ENCODE data around the gene MICOS13. TPM values are rescaled to one million over a fixed set of nuclear protein-coding genes. Genes with fewer than 3 reads are reported as not detected.

MICOS13 gene
- total RNA-seq: 48.7 and 82.5 TPM in 2 replicates

GRCh38 chr19:5680437-5681368, at the start of gene MICOS13, which contains the start of gene HSD11B1L:
TSS of gene MICOS13 (minus strand) at chr19:5680516. CDS start at chr19:5680486, 30 bp downstream.
TSS of gene HSD11B1L (plus strand) at chr19:5681027. CDS start at chr19:5684833, 3,806 bp downstream.

DNA sequence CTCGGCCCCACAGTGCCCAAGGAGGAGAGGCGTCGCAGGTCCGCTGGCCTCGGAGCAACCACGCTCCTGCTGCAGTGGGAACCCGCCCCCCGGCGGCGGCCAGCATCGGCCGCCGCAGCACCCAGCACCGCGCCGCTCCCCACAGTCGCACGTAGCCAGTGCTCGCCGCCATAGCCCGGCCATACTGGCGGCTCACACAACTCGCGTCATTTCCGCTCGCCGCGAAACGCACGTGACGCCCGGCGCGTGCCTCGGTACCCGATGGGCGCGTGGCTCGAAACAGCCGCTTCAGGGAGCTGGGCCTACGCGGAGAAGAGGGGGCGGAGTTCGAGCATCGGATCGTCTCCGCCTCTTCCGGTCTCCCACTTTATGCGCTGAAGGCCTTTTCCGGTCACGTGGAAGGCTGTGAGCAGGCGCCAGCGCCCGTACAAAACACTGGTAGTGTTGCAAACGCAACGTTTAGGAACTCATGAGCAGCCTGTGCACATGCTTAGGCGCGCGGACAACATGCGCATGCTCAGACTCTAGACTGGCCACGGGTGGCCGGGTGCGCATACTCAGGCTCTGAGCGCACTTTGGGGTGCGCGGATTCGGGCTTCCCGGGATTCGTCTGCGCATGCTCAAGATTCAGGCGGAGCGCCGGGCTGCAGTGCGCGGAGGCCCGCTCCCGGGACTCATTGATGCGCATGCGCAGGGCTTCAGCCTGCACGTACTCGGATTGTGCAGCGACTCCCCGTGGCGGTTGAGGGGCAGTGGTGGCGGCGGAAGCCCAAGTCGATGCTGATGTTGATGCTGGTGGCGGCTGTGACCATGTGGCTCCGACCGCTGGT, 39.9 kb upstream of the MICOS13 start, which contains the start of the genes CATSPERD and LONP1:
TSS of gene CATSPERD (plus strand) at position 677 of the 830 bp plus-strand sequence. CDS start at position 778, 101 bp downstream.
TSS of gene LONP1 (minus strand) at position 186 of the 830 bp plus-strand sequence. CDS start at position 172, 14 bp downstream.

DNA sequence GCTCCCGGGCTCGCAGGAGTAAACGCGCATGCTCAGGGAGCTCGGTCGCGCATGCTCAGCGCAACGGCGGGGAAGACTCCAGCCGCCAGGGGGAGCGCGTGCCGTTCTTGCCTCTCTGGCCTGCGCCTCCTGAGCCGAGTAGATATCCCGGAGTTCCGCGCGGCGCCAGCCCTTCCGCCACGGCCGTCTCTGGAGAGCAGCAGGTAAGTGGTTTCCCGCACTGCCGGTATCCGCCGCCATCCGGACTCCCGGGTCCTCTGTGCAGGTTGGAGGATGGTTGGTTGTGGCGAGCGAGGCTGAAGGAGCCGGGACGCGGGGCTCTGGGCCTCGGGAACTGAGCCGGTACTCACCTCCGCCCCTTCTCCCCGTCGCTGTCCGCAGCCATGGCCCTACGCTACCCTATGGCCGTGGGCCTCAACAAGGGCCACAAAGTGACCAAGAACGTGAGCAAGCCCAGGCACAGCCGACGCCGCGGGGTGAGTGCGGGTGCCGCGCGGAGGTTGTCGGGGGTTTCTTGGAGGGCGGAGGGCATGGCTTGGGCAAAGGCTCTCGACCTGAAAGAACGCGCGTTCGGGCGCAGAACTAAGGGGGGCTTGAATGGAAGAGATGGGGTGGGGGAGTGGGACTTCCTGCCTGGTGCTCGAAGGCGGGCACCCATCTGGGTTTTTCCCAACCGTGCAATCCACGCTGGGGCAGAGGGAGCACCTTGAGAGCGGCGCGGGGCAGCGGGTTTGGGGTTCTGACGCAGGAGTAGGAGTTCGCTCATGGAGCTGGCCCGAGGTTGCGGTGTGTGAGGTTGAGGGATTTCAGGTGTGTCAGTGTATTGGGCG, 10.0 kb upstream of the MICOS13 start, which contains the start of gene RPL36:
TSS of gene RPL36 (plus strand) at position 171 of the 830 bp plus-strand sequence. CDS start at position 384, 213 bp downstream.

Other genes starting within 250 kb of the MICOS13 start
- not detected in 2 replicates for gene ZNRF4, start 225.1 kb downstream of the MICOS13 start, total RNA-seq
- gene TINCR, start 112.6 kb downstream of the MICOS13 start, total RNA-seq: 0.18 TPM in 1 of 2 replicates, not detected in the other
- gene SAFB2, start 57.7 kb downstream of the MICOS13 start, total RNA-seq: 7.5 and 8.9 TPM in 2 replicates
- gene SAFB, start 57.4 kb downstream of the MICOS13 start, total RNA-seq: 21.8 and 29.1 TPM in 2 replicates
- 8.9 TPM in 2 replicates for gene HSD11B1L, start 511 bp upstream of the MICOS13 start, total RNA-seq
- 1,066 and 1,245 TPM in 2 replicates for gene RPL36, start 9.8 kb upstream of the MICOS13 start, total RNA-seq
- 95.3 and 148 TPM in 2 replicates for gene LONP1, start 39.6 kb upstream of the MICOS13 start, total RNA-seq
- not detected in 2 replicates for gene CATSPERD, start 40.1 kb upstream of the MICOS13 start, total RNA-seq
- gene PRR22, start 104.2 kb upstream of the MICOS13 start, total RNA-seq: not detected in 2 replicates
- 23.1 and 31.7 TPM in 2 replicates for gene DUS3L, start 110.6 kb upstream of the MICOS13 start, total RNA-seq
- 0.86 TPM in 1 of 2 replicates, not detected in the other for gene NRTN, start 124.6 kb upstream of the MICOS13 start, total RNA-seq
- not detected in 2 replicates for gene FUT6, start 159.2 kb upstream of the MICOS13 start, total RNA-seq
- gene FUT3, start 170.9 kb upstream of the MICOS13 start, total RNA-seq: not detected in 2 replicates
- not detected in 2 replicates for gene FUT5, start 190.0 kb upstream of the MICOS13 start, total RNA-seq
- gene NDUFA11, start 223.3 kb upstream of the MICOS13 start, total RNA-seq: 330 and 348 TPM in 2 replicates
- gene VMAC, start 224.4 kb upstream of the MICOS13 start, total RNA-seq: 1.4 and 2.9 TPM in 2 replicates
- 0.58 and 0.71 TPM in 2 replicates for gene CAPS, start 233.7 kb upstream of the MICOS13 start, total RNA-seq

All from myometrial cell (primary cell).